Left ventricle myocardium inferior (tissue), 1 donor: Measurements from ENCODE around the gene ZNF213. TPM values are rescaled to one million over a fixed set of nuclear protein-coding genes. Genes with fewer than 3 reads are reported as not detected.
A peak's percentile ranks its signal among the peaks of the same experiment; 100 is the strongest.
"Not testable (repeated sequence)": the region's sequence is repeated elsewhere in the genome, so short reads cannot be mapped to it uniquely, and the experiment has no call there.

ENCODE experiments used
- DNase-seq: peaks from one replicate; pipeline ENCODE4 v3.0.0-alpha.2; 2020
- H3K27ac ChIP-seq: fragments of 200-600 bp; replicated peaks from 2 replicates; pipeline ENCODE4 v1.8.0; 2021
- H3K27me3 ChIP-seq: fragments of 200-600 bp; 2 replicates; pipeline ENCODE4 v1.8.0; 2021; ENCODE audit warnings: low read depth
- H3K36me3 ChIP-seq: fragments of 200-600 bp; 2 replicates; pipeline ENCODE4 v1.8.0; 2021
- H3K4me1 ChIP-seq: fragments of 200-600 bp; 2 replicates; pipeline ENCODE4 v1.8.0; 2021
- H3K4me3 ChIP-seq: fragments of 200-600 bp; 2 replicates; pipeline ENCODE4 v1.8.0; 2021; ENCODE audit warnings: mild to moderate bottlenecking, moderate library complexity
- H3K9me3 ChIP-seq: fragments of 200-600 bp; replicated peaks from 2 replicates; pipeline ENCODE4 v1.8.0; 2021
- intact Hi-C: fragments of 100-400 bp; cut with micrococcal nuclease; formaldehyde crosslinking; loops from one replicate; pipeline ENCODE4 v1.11.0; 2022
- total RNA-seq: library from RNA; stranded (reverse); fragmentation: NEBNext Ultra II Directional; extraction: Animal tissue kit (Norgen Biotek cat#: 25700); gene quantifications from one replicate; pipeline ENCODE4 v1.2.1, GENCODE V29; 2021
- TF ChIP-seq, protein P1 (sequence below): fragments of 200-600 bp; IDR thresholded peaks from 2 replicates; pipeline ENCODE4 v1.8.0; 2021; ENCODE audit warnings: antibody characterized with exemption, mild to moderate bottlenecking, borderline replicate concordance
- donor health status: DM: no; HTN: yes; CAD: no; lungs with severe emphysema.

The ZNF213 gene
- total RNA-seq, 1 donor from 2014 or later, result 6.2 TPM

DNA sequence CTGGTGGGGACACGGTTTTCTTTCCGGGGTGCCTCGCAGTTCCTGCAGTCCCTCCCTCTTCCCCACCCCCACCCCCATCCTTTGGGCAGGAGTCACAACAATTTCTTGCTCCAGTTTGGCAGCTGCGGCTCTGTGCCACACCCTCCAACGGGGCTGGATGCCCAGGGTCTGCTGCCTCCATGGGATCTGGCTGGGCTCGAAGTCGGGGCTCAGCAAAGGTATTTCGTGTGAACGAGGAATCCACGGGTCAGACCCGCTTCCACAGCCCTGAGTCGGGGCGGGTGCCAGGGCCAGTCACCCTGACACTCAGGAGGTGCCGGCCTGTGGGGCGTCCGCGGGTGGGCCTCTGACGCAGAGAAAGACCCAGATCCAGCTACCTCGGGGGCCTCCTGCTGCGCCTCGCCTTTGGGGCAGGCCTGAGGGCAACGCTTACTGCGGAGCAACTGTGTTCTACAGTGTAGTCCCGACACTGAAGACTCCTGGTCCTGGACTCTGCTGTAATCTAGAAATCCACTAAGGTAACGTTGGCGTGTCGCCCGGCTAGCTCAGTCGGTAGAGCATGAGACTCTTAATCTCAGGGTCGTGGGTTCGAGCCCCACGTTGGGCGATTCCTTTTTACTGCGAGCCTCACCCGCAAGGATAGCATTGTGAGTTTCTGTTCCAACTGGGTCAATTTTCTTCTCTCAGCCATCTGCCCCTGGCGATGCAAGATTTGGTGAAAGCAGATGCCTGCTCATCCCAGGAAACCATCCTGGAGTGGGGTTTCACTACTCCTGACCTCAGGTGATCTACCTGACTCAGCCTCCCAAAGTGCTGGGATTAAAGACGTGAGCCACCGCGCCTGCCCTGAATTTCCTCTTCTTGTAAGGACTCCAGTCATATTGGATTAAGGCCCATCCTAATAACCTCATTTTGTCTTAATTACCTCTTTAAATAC lies 40.6 kb downstream of the ZNF213 start:
- no peak for DNase-seq
- no peaks in the 10 kb centered on the region for H3K36me3 ChIP-seq
- H3K9me3 ChIP-seq, result no peaks in the 10 kb centered on the region
- H3K4me3 ChIP-seq, result no peak overlapping the region
- no peak overlapping the region for H3K27ac ChIP-seq
- peaks cover 30% of the 10 kb centered on the region for H3K4me1 ChIP-seq
- H3K27me3 ChIP-seq, result peaks cover 100% of the 10 kb centered on the region
- TF ChIP-seq, protein P1, sequence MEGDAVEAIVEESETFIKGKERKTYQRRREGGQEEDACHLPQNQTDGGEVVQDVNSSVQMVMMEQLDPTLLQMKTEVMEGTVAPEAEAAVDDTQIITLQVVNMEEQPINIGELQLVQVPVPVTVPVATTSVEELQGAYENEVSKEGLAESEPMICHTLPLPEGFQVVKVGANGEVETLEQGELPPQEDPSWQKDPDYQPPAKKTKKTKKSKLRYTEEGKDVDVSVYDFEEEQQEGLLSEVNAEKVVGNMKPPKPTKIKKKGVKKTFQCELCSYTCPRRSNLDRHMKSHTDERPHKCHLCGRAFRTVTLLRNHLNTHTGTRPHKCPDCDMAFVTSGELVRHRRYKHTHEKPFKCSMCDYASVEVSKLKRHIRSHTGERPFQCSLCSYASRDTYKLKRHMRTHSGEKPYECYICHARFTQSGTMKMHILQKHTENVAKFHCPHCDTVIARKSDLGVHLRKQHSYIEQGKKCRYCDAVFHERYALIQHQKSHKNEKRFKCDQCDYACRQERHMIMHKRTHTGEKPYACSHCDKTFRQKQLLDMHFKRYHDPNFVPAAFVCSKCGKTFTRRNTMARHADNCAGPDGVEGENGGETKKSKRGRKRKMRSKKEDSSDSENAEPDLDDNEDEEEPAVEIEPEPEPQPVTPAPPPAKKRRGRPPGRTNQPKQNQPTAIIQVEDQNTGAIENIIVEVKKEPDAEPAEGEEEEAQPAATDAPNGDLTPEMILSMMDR, result no peak
- intact Hi-C loops, result no loop called here

DNA sequence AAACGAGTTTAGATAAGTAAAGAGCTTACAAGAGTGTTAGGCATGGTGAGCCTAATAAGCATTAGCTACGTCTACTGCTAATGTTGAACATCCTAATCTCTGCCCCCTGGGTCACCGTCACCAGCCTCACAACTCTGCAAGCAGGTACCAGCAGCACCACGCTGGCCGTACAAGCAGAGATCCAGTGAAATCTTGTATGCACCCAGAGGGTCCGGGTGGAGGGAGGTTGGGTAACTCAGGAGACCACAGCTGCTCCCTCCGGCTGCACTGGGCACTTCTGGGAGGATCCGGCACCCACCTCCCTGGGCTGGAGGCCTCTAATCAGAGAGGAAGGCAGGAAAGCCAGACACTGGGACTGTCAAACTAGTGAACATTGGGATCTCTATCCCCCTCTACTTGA lies 44.8 kb downstream of the ZNF213 start:
- TF ChIP-seq, protein P1, result no peak
- peaks cover 100% of the 10 kb centered on the region for H3K27me3 ChIP-seq

DNA sequence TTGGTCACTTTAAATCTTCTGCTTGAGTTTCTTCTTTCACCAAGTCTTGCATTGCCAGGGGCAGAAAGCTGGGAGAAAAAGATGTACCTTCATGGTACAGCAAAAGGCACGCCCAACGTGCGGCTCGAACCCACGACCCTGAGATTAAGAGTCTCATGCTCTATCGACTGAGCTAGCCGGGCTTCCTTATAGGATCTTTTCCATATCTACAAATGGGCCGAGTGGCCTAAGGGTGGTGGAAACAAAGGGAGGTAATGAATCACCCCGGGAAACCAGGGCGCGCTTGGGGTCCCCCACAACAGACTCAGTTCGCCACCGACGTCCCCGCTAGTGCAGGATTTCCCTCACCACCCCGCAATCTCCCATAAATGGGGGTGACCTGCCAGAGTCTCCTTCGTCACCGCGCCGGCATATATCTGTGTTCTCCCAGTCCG lies 45.6 kb downstream of the ZNF213 start:
- Histone ChIP-seq H3K27me3 (peaks cover 100% of the 10 kb centered on the region), H3K27ac (no peak overlapping the region), H3K4me1 (peaks cover 19% of the 10 kb centered on the region), H3K9me3 (no peaks in the 10 kb centered on the region), H3K4me3 (no peak overlapping the region), H3K36me3 (no peaks in the 10 kb centered on the region)
- no peak for DNase-seq
- TF ChIP-seq, protein P1, result no peak
- intact Hi-C loops, result no loop called here

More for the DNA sequence above, 44.8 kb downstream of the ZNF213 start:
- intact Hi-C loops, result no loop called here
- no peak for DNase-seq
- Histone ChIP-seq H3K4me1 (peaks cover 23% of the 10 kb centered on the region), H3K9me3 (no peaks in the 10 kb centered on the region), H3K27ac (no peak overlapping the region), H3K36me3 (no peaks in the 10 kb centered on the region), H3K4me3 (no peak overlapping the region)

DNA sequence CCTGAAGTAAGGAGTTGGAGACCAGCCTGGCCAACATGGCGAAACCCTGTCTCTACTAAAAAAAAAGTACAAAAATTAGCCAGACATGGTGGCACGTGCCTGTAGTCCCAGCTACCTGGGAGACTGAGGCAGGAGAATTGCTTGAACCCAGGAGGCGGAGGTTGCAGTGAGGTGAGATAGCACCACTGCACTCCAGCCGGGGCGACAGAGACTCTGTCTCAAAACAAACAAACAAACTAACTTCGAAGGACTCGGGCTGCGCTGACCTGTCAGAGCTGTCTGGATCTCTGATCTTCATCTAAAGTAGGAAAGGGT lies 47.4 kb downstream of the ZNF213 start:
- H3K27ac ChIP-seq, H3K9me3 ChIP-seq, intact Hi-C loops, DNase-seq, H3K36me3 ChIP-seq: not testable (repeated sequence)
- H3K27me3 ChIP-seq, result peaks cover 100% of the 10 kb centered on the region
- peak overlapping the region; percentile 53 for H3K4me3 ChIP-seq
- H3K4me1 ChIP-seq, result peaks cover 17% of the 10 kb centered on the region

DNA sequence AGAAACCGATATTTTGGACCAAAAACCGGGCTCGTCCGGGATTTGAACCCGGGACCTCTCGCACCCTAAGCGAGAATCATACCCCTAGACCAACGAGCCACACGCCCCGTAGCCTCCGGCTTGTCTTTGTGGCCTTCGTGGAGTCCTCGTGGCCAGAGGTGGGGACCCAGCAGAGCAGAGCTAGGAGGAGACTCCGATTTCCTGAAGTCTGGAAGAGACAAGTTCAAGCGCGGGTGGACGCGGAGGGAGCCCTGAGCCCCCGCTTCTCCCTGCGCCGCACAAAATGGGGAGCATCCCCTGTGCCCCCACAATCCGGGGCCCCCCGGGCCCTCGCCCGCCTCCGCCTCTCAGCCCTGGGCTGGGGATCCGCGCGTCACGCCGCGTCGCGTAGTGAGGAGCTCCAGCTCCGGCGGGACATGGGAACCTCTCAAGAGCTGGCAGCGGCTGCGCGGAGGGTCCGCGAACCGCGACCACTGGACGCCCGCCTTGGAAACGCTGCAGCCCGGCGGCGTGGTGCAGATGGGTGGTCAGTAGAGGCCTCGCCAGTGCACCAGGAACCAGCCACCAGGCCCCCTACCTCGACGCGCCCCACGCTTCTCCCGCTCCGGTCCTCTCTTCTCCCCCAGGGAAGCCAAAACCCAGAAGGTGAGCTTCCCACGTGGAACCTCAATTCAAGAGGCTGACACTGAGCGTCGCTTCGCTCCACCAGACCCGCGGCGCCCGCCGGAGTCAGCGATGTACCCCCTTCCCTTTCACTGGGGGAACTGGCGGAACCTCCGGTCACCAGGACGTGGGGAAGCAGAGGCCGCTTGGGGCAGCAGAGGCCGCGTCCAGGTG lies 48.0 kb downstream of the ZNF213 start:
- no peak for DNase-seq
- Histone ChIP-seq H3K4me3 (peak overlapping the region; percentile 53), H3K9me3 (no peaks in the 10 kb centered on the region), H3K27ac (no peak overlapping the region), H3K4me1 (peaks cover 17% of the 10 kb centered on the region), H3K27me3 (peaks cover 100% of the 10 kb centered on the region), H3K36me3 (no peaks in the 10 kb centered on the region)
- intact Hi-C loops, result no loop called here
- TF ChIP-seq, protein P1, result peak; percentile 40
